Measurements from ENCODE around the gene RPL32. TPM values are rescaled to one million over a fixed set of nuclear protein-coding genes. Genes with fewer than 3 reads are reported as not detected.

The RPL32 gene
- polyA plus RNA-seq, 3 donors: 932 to 1,052 (median 942) TPM

DNA sequence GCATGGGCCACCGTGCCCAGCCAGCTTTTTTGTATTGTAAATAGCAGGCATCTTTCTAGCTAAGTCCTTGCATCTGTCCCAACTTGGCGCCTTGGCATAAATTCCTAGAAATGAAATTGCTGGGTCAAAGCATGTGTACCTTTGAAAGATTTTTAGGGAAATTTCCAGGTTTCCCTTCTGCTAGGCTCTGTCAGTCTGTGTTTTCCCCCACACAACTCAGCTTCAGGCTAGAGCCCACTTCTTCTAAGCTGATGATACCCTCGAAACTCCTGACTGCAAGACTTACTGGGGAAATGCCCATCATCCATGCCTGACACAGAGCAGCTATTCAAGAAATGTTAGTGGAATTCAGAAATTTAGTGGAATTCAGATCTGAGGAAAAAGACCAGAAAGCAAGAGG, 10.8 kb upstream of the RPL32 start:
- Histone ChIP-seq H2AFZ (ENCODE audit: insufficient read depth, low read depth, low read length, poor library complexity, severe bottlenecking) (no peak overlapping the region), H3K4me3 (replicated peaks in 1 of 3; ENCODE audit: low read depth in 2 of 3, low read length in 3 of 3) (no peak overlapping the region), H3K4me1 (ENCODE audit: control insufficient read depth in 1 of 2, insufficient read depth in 2 of 2, low read length in 2 of 2) (no peaks in the 10 kb centered on the region), H3K27me3 (ENCODE audit: control insufficient read depth in 2 of 2, insufficient read depth in 2 of 2, low read length in 2 of 2) (no peaks in the 10 kb centered on the region), H3K36me3 (replicated peaks in 1 of 2; ENCODE audit: control insufficient read depth in 1 of 2, insufficient read depth in 2 of 2, low read length in 2 of 2) (no peaks in the 10 kb centered on the region), H4K20me1 (ENCODE audit: insufficient read depth, low read length) (no peaks in the 10 kb centered on the region), H3K27ac (ENCODE audit: low read depth in 1 of 2, low read length in 2 of 2) (no peak overlapping the region), H3K9ac (ENCODE audit: insufficient read depth, low read length, poor library complexity, severe bottlenecking) (no peak overlapping the region), H3K4me2 (replicated peaks; ENCODE audit: extremely low read depth, low read length, poor library complexity, severe bottlenecking) (no peak overlapping the region), H3K9me3 (replicated peaks in 1 of 2; ENCODE audit: control insufficient read depth in 1 of 2, insufficient read depth in 1 of 2, low read length in 2 of 2) (no peaks in the 10 kb centered on the region), H3K79me2 (ENCODE audit: insufficient read depth, low read length) (no peaks in the 10 kb centered on the region)
- no peak overlapping the region for H3K27ac Mint-ChIP-seq
- H3K9me3 Mint-ChIP-seq: peaks cover 0 to 2% (median 0%) of the 10 kb centered on the region in 7 donors
- DNase-seq: no peak
- no peak overlapping the region for H3K4me3 Mint-ChIP-seq
- H3K4me1 Mint-ChIP-seq: peaks cover 8% of the 10 kb centered on the region
- WGBS (ENCODE audit: insufficient coverage): 93% methylated on average over 2 of the region's 3 CpGs
- TF ChIP-seq, protein P1, sequence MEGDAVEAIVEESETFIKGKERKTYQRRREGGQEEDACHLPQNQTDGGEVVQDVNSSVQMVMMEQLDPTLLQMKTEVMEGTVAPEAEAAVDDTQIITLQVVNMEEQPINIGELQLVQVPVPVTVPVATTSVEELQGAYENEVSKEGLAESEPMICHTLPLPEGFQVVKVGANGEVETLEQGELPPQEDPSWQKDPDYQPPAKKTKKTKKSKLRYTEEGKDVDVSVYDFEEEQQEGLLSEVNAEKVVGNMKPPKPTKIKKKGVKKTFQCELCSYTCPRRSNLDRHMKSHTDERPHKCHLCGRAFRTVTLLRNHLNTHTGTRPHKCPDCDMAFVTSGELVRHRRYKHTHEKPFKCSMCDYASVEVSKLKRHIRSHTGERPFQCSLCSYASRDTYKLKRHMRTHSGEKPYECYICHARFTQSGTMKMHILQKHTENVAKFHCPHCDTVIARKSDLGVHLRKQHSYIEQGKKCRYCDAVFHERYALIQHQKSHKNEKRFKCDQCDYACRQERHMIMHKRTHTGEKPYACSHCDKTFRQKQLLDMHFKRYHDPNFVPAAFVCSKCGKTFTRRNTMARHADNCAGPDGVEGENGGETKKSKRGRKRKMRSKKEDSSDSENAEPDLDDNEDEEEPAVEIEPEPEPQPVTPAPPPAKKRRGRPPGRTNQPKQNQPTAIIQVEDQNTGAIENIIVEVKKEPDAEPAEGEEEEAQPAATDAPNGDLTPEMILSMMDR (IDR thresholded peaks at IDR 0.05): no peak
- H3K36me3 Mint-ChIP-seq: no peaks in the 10 kb centered on the region
- peaks cover 4 to 11% (median 8%) of the 10 kb centered on the region in 3 donors for H3K27me3 Mint-ChIP-seq (ENCODE audit: low read depth in 3 of 3)
- intact Hi-C loops (cut with micrococcal nuclease): no loop called here

DNA sequence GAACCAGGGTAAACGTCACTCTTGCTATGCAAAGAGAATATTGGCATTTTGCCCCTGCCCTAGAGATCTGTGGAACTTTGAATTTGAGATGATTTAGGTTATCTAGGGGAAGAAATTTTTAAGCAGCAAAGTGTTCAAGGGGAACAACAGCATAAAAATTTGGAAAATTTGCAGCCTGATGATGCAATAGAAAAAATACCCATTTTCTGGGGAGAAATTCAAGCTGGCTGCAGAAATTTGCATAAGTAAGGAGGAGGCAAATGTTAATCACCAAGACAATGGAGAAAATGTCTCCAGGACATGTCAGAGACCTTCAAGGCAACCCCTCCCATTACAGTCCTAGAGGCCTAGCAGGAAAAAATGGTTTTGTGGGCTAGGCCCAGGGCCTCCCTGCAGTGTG, 4.4 kb upstream of the RPL32 start:
- no peaks in the 10 kb centered on the region for H3K9me3 ChIP-seq (replicated peaks in 1 of 2; ENCODE audit: control insufficient read depth in 1 of 2, insufficient read depth in 1 of 2, low read length in 2 of 2)
- H3K4me3 ChIP-seq (replicated peaks in 1 of 3; ENCODE audit: low read depth in 2 of 3, low read length in 3 of 3): no peak overlapping the region
- H3K4me3 Mint-ChIP-seq: no peak overlapping the region
- peaks cover 3 to 4% of the 10 kb centered on the region in 2 donors for H3K4me1 ChIP-seq (ENCODE audit: control insufficient read depth in 1 of 2, insufficient read depth in 2 of 2, low read length in 2 of 2)
- no peak overlapping the region for H3K9ac ChIP-seq (ENCODE audit: insufficient read depth, low read length, poor library complexity, severe bottlenecking)
- no peak for DNase-seq
- TF ChIP-seq, protein P1 (IDR thresholded peaks at IDR 0.05): no peak
- H4K20me1 ChIP-seq (ENCODE audit: insufficient read depth, low read length): no peaks in the 10 kb centered on the region
- no peak overlapping the region for H3K4me2 ChIP-seq (replicated peaks; ENCODE audit: extremely low read depth, low read length, poor library complexity, severe bottlenecking)
- peaks cover 6% of the 10 kb centered on the region for H3K79me2 ChIP-seq (ENCODE audit: insufficient read depth, low read length)
- no peak overlapping the region for H3K27ac ChIP-seq (ENCODE audit: low read depth in 1 of 2, low read length in 2 of 2)
- 25% methylated on average over 1 of the region's 1 CpG for WGBS (ENCODE audit: insufficient coverage)
- no peaks in the 10 kb centered on the region for H3K36me3 Mint-ChIP-seq
- intact Hi-C loops (cut with micrococcal nuclease): no loop called here
- no peaks in the 10 kb centered on the region for H3K27me3 ChIP-seq (ENCODE audit: control insufficient read depth in 2 of 2, insufficient read depth in 2 of 2, low read length in 2 of 2)
- peaks cover 6% of the 10 kb centered on the region for H3K4me1 Mint-ChIP-seq
- peaks cover 0 to 2% (median 1%) of the 10 kb centered on the region in 3 donors for H3K27me3 Mint-ChIP-seq (ENCODE audit: low read depth in 3 of 3)
- H2AFZ ChIP-seq (ENCODE audit: insufficient read depth, low read depth, low read length, poor library complexity, severe bottlenecking): no peak overlapping the region
- no peaks in the 10 kb centered on the region for H3K36me3 ChIP-seq (replicated peaks in 1 of 2; ENCODE audit: control insufficient read depth in 1 of 2, insufficient read depth in 2 of 2, low read length in 2 of 2)
- peaks cover 0 to 2% (median 0%) of the 10 kb centered on the region in 7 donors for H3K9me3 Mint-ChIP-seq
- no peak overlapping the region for H3K27ac Mint-ChIP-seq
